ENCODE data around the gene RAB21. TPM values are rescaled to one million over a fixed set of nuclear protein-coding genes. Genes with fewer than 3 reads are reported as not detected.

The RAB21 gene
- total RNA-seq, 2 experiments from 2014 or later: 72.7 to 76.8 TPM

- DNase-seq: peak; percentile 46
- Mint-ChIP-seq H3K36me3 (peaks cover 16% of the 10 kb centered on the region), H3K4me1 (ENCODE audit: low read depth) (peaks cover 5% of the 10 kb centered on the region), H3K27ac (peak overlapping the region; percentile 4), H3K4me3 (no peak overlapping the region), H3K9me3 (no peaks in the 10 kb centered on the region), H3K27me3 (no peaks in the 10 kb centered on the region)
- ChIA-PET POLR2A (interaction anchor here (0.6 to 1.3 kb wide), 2 partner anchors 46 to 60 kb away, joined by 3 to 4 read pairs; no protein-coding TSS in a partner anchor), CTCF (interaction anchor here (0.5 to 2.2 kb wide), 36 partner anchors 9 to 240 kb away, joined by 3 to 29 read pairs (median 4); partner anchors contain the start of genes RAB21 and TBC1D15)
- intact Hi-C loops (cut with micrococcal nuclease): loop anchor here (1.0 to 2.0 kb wide), 3 partner anchors 58 to 158 kb away; partner anchors contain the start of genes TBC1D15 and TPH2
Observed at GRCh38 chr12:71780237-71780822, 25.7 kb downstream of the RAB21 start.

DNA sequence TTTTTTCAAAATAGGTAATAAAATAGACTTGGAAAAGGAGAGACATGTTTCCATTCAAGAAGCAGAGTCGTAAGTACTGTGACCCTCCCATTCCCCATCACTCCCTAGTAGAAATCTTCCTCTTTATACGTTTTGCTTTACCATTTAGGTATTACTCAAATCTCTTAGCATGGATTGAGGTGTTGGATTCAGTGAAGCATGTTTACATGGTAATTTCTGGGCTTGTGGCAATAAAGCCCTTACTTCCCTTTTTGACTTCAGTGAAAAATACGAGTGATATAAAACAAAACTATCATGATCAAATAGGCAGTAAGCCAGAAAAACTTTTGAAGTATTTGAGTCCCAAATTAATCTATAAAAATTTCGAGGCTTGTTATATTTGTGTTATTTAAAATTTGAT is 27.4 kb downstream of the RAB21 start:
- Mint-ChIP-seq H3K27ac (no peak overlapping the region), H3K4me3 (no peak overlapping the region), H3K27me3 (no peaks in the 10 kb centered on the region), H3K4me1 (ENCODE audit: low read depth) (peaks cover 10% of the 10 kb centered on the region), H3K9me3 (no peaks in the 10 kb centered on the region), H3K36me3 (peaks cover 23% of the 10 kb centered on the region)
- intact Hi-C loops (cut with micrococcal nuclease): no loop called here
- POLR2A ChIA-PET: no interaction called here
- no peak for DNase-seq
- CTCF ChIA-PET: no interaction called here

- H3K27me3 Mint-ChIP-seq: no peaks in the 10 kb centered on the region
- ChIA-PET CTCF (no interaction called here), POLR2A (no interaction called here)
- H3K4me3 Mint-ChIP-seq: no peak overlapping the region
- no peak overlapping the region for H3K27ac Mint-ChIP-seq
- no peaks in the 10 kb centered on the region for H3K9me3 Mint-ChIP-seq
- DNase-seq: no peak
- H3K4me1 Mint-ChIP-seq (ENCODE audit: low read depth): peaks cover 5% of the 10 kb centered on the region
- intact Hi-C loops (cut with micrococcal nuclease): no loop called here
- peaks cover 26% of the 10 kb centered on the region for H3K36me3 Mint-ChIP-seq
Observed at GRCh38 chr12:71786829-71787228, 32.2 kb downstream of the RAB21 start.

DNA sequence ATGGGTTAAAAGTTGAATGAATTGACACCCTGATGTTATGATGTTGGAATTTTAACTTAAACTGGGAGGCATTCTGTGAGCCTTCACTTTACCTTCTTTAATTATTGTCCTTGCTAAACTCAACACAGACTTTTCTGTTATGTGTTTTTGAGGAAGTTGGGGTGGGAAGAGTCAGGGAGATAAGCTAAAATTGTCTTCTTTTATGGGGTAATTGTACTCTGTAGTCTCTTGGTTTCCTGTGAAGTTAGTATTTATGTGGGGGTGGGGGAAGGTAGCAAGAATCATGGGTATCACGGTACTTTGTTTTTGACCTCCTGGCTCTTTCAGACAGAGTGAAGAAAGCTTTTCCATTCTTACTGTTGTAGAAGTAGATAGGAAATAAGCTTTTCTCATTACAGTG is 32.9 kb downstream of the RAB21 start:
- Mint-ChIP-seq H3K27me3 (no peaks in the 10 kb centered on the region), H3K9me3 (no peaks in the 10 kb centered on the region), H3K36me3 (peaks cover 26% of the 10 kb centered on the region), H3K4me3 (no peak overlapping the region), H3K4me1 (ENCODE audit: low read depth) (peaks cover 5% of the 10 kb centered on the region), H3K27ac (peak overlapping the region; percentile 55)
- no peak for DNase-seq
- ChIA-PET POLR2A (no interaction called here), CTCF (interaction anchor here (0.8 kb wide), 1 partner anchor 151 kb away, joined by 3 read pairs; no protein-coding TSS in a partner anchor)
- intact Hi-C loops (cut with micrococcal nuclease): no loop called here

GRCh38 chr12:71790331-71790730 is 35.7 kb downstream of the RAB21 start:
- Mint-ChIP-seq H3K36me3 (peaks cover 16% of the 10 kb centered on the region), H3K27ac (no peak overlapping the region), H3K27me3 (no peaks in the 10 kb centered on the region), H3K4me1 (ENCODE audit: low read depth) (peaks cover 5% of the 10 kb centered on the region), H3K4me3 (no peak overlapping the region), H3K9me3 (no peaks in the 10 kb centered on the region)
- CTCF ChIA-PET: interaction anchor here (0.9 kb wide), 1 partner anchor 10 kb away, joined by 3 read pairs; no protein-coding TSS in a partner anchor
- intact Hi-C loops (cut with micrococcal nuclease): no loop called here
- no peak for DNase-seq
- POLR2A ChIA-PET: no interaction called here

- no peaks in the 10 kb centered on the region for H3K27me3 Mint-ChIP-seq
- no peaks in the 10 kb centered on the region for H3K9me3 Mint-ChIP-seq
- intact Hi-C loops (cut with micrococcal nuclease): no loop called here
- POLR2A ChIA-PET: no interaction called here
- DNase-seq: no peak
- peaks cover 4% of the 10 kb centered on the region for H3K4me1 Mint-ChIP-seq (ENCODE audit: low read depth)
- no peak overlapping the region for H3K27ac Mint-ChIP-seq
- H3K36me3 Mint-ChIP-seq: peaks cover 11% of the 10 kb centered on the region
- no peak overlapping the region for H3K4me3 Mint-ChIP-seq
- CTCF ChIA-PET: interaction anchor here (0.6 to 2.7 kb wide), 2 partner anchors 11 to 522 kb away, joined by 3 to 15 read pairs; no protein-coding TSS in a partner anchor
Observed at GRCh38 chr12:71791473-71792150, 36.9 kb downstream of the RAB21 start.

GRCh38 chr12:71792599-71792998 is 37.9 kb downstream of the RAB21 start:
- no peak overlapping the region for H3K27ac Mint-ChIP-seq
- H3K36me3 Mint-ChIP-seq: peaks cover 4% of the 10 kb centered on the region
- H3K9me3 Mint-ChIP-seq: no peaks in the 10 kb centered on the region
- no peaks in the 10 kb centered on the region for H3K4me1 Mint-ChIP-seq (ENCODE audit: low read depth)
- no peaks in the 10 kb centered on the region for H3K27me3 Mint-ChIP-seq
- H3K4me3 Mint-ChIP-seq: no peak overlapping the region
- ChIA-PET POLR2A (no interaction called here), CTCF (interaction anchor here (0.6 to 2.7 kb wide), 3 partner anchors 12 to 16 kb away, joined by 3 to 15 read pairs (median 3); no protein-coding TSS in a partner anchor)
- no peak for DNase-seq
- intact Hi-C loops (cut with micrococcal nuclease): no loop called here

GRCh38 chr12:71795901-71796300 is 41.2 kb downstream of the RAB21 start:
- Mint-ChIP-seq H3K27ac (no peak overlapping the region), H3K4me1 (ENCODE audit: low read depth) (no peaks in the 10 kb centered on the region), H3K4me3 (no peak overlapping the region), H3K36me3 (no peaks in the 10 kb centered on the region), H3K9me3 (no peaks in the 10 kb centered on the region), H3K27me3 (no peaks in the 10 kb centered on the region)
- intact Hi-C loops (cut with micrococcal nuclease): no loop called here
- POLR2A ChIA-PET: interaction anchor here (0.9 kb wide), 1 partner anchor 43 kb away, joined by 3 read pairs; no protein-coding TSS in a partner anchor
- CTCF ChIA-PET: no interaction called here
- DNase-seq: no peak

- Mint-ChIP-seq H3K27me3 (no peaks in the 10 kb centered on the region), H3K4me3 (no peak overlapping the region), H3K9me3 (no peaks in the 10 kb centered on the region), H3K36me3 (no peaks in the 10 kb centered on the region), H3K4me1 (ENCODE audit: low read depth) (no peaks in the 10 kb centered on the region), H3K27ac (no peak overlapping the region)
- ChIA-PET POLR2A (no interaction called here), CTCF (interaction anchor here (1.2 kb wide), 1 partner anchor 17 kb away, joined by 4 read pairs; no protein-coding TSS in a partner anchor)
- no peak for DNase-seq
- intact Hi-C loops (cut with micrococcal nuclease): no loop called here
Observed at GRCh38 chr12:71797531-71797930, 42.9 kb downstream of the RAB21 start.

DNA sequence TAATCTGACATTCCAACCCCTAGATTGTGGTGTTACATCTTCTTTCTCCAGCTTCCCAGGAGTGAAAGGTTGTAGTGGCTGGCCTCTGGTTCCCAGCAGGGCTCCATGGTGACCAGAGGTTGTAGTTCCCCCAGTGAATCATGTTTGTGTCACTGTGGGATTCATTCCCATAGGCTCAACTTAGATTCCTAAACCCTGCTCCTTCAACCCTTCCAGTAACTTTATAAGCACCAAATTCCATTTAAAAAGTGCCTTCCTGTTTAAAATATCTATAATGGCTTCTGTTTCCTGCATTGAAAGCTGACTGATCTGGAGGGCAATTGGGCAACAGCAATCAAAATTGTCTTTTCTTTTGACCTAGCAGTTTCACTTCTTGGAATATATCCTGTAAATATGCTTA is 44.4 kb downstream of the RAB21 start:
- no peaks in the 10 kb centered on the region for H3K9me3 Mint-ChIP-seq
- H3K27me3 Mint-ChIP-seq: no peaks in the 10 kb centered on the region
- H3K27ac Mint-ChIP-seq: no peak overlapping the region
- ChIA-PET POLR2A (no interaction called here), CTCF (no interaction called here)
- DNase-seq: no peak
- intact Hi-C loops (cut with micrococcal nuclease): no loop called here
- H3K4me3 Mint-ChIP-seq: no peak overlapping the region
- H3K4me1 Mint-ChIP-seq (ENCODE audit: low read depth): no peaks in the 10 kb centered on the region
- no peaks in the 10 kb centered on the region for H3K36me3 Mint-ChIP-seq

- H3K27me3 Mint-ChIP-seq: no peaks in the 10 kb centered on the region
- ChIA-PET POLR2A (no interaction called here), CTCF (interaction anchor here (1.0 kb wide), 1 partner anchor 10 kb away, joined by 3 read pairs; no protein-coding TSS in a partner anchor)
Observed at GRCh38 chr12:71800177-71800576, 45.5 kb downstream of the RAB21 start.

GRCh38 chr12:71804505-71804904 is 49.8 kb downstream of the RAB21 start:
- H3K9me3 Mint-ChIP-seq: no peaks in the 10 kb centered on the region
- ChIA-PET CTCF (no interaction called here), POLR2A (no interaction called here)
- intact Hi-C loops (cut with micrococcal nuclease): no loop called here
- H3K4me1 Mint-ChIP-seq (ENCODE audit: low read depth): no peaks in the 10 kb centered on the region
- H3K4me3 Mint-ChIP-seq: no peak overlapping the region
- DNase-seq: no peak
- H3K36me3 Mint-ChIP-seq: no peaks in the 10 kb centered on the region
- H3K27me3 Mint-ChIP-seq: peaks cover 12% of the 10 kb centered on the region
- no peak overlapping the region for H3K27ac Mint-ChIP-seq

More at GRCh38 chr12:71800177-71800576, 45.5 kb downstream of the RAB21 start:
- Mint-ChIP-seq H3K27ac (no peak overlapping the region), H3K9me3 (no peaks in the 10 kb centered on the region), H3K4me3 (no peak overlapping the region), H3K36me3 (no peaks in the 10 kb centered on the region), H3K4me1 (ENCODE audit: low read depth) (no peaks in the 10 kb centered on the region)
- DNase-seq: no peak
- intact Hi-C loops (cut with micrococcal nuclease): no loop called here
